Stimulated activated CD4-positive, alpha-beta T cell treated with anti-CD3 and anti-CD28 coated beads, Interleukin-4, amount 100 ng/mL, for 4 hours (primary cell): ENCODE results near the gene NTRK1.

Experiments
- DNase-seq, 2 experiments: peaks; one replicate each; pipeline ENCODE4 v3.0.0-alpha.2; 2020

NTRK1 gene

GRCh38 chr1:156839426-156840109, 21.1 kb upstream of the NTRK1 start:
- DNase-seq = no peak

- no peak for DNase-seq
Observed at GRCh38 chr1:156840186-156840897, 20.3 kb upstream of the NTRK1 start.

GRCh38 chr1:156840898-156841279, 19.8 kb upstream of the NTRK1 start:
- DNase-seq = no peak

GRCh38 chr1:156841295-156841855, 19.3 kb upstream of the NTRK1 start:
- DNase-seq = no peak

GRCh38 chr1:156842618-156843300, 17.9 kb upstream of the NTRK1 start:
- no peak for DNase-seq

GRCh38 chr1:156844102-156844501, 16.6 kb upstream of the NTRK1 start:
- no peak for DNase-seq

GRCh38 chr1:156844638-156845037, 16.0 kb upstream of the NTRK1 start:
- DNase-seq = no peak

GRCh38 chr1:156845055-156845952, 15.4 kb upstream of the NTRK1 start:
- DNase-seq = peak; percentile 28 to 36

GRCh38 chr1:156845953-156846545, 14.6 kb upstream of the NTRK1 start:
- no peak for DNase-seq

- no peak for DNase-seq
Observed at GRCh38 chr1:156846643-156847042, 14.0 kb upstream of the NTRK1 start.

- DNase-seq = no peak
Observed at GRCh38 chr1:156847591-156848460, 12.8 kb upstream of the NTRK1 start.

GRCh38 chr1:156848461-156849150, 12.1 kb upstream of the NTRK1 start:
- DNase-seq = peak; percentile 44 to 59

GRCh38 chr1:156849151-156849496, 11.5 kb upstream of the NTRK1 start:
- DNase-seq = no peak

GRCh38 chr1:156851779-156852417, 8.8 kb upstream of the NTRK1 start:
- DNase-seq = no peak

GRCh38 chr1:156852418-156852874, 8.2 kb upstream of the NTRK1 start:
- no peak for DNase-seq

GRCh38 chr1:156853761-156854160, 6.9 kb upstream of the NTRK1 start:
- DNase-seq = no peak

- DNase-seq = no peak
Observed at GRCh38 chr1:156854634-156855033, 6.0 kb upstream of the NTRK1 start.

- no peak for DNase-seq
Observed at GRCh38 chr1:156856282-156856785, 4.3 kb upstream of the NTRK1 start.

GRCh38 chr1:156857532-156857931, 3.1 kb upstream of the NTRK1 start:
- DNase-seq = no peak

GRCh38 chr1:156858555-156858956, 2.1 kb upstream of the NTRK1 start:
- DNase-seq = no peak
